OCI-LY7 (cell line): ENCODE data around the gene LRRC31. TPM values are rescaled to one million over a fixed set of nuclear protein-coding genes. Genes with fewer than 3 reads are reported as not detected.

Experiments used
- BruUV-seq: library from RNA; stranded (reverse); fragments of 400-500 nt; replicated peaks from 2 replicates; lab custom pipeline; 2021; lab: Mats Ljungman, UMichigan
- CTCF ChIA-PET: fragments of 300-600 bp; sonication (Branson Sonifier 250); formaldehyde crosslinking; loops from one replicate; lab custom pipeline; 2022; ENCODE audit warnings: antibody characterized with exemption; ENCODE audit not compliant: unreplicated experiment; lab: Charles Lee
- POLR2A ChIA-PET: fragments of 300-600 bp; sonication (Branson Sonifier 250); formaldehyde crosslinking; loops from one replicate; lab custom pipeline; 2022; ENCODE audit warnings: antibody characterized with exemption; lab: Charles Lee
- DNase-seq: peaks from one replicate; pipeline ENCODE4 v3.0.0-alpha.2; 2015; ENCODE audit warnings: low spot score
- H2AFZ ChIP-seq: fragments of 200-600 bp; sonication (generic), shearing (Covaris generic); 2 replicates; pipeline ENCODE4 v1.6.1; 2014; ENCODE audit warnings: mild to moderate bottlenecking, antibody characterized with exemption, low read length, moderate library complexity
- H3K27ac ChIP-seq: fragments of 200-600 bp; sonication (generic); 2 replicates; pipeline ENCODE4 v1.5.1; 2014; ENCODE audit warnings: mixed run types, low read depth, mild to moderate bottlenecking, moderate library complexity, low read length, inconsistent platforms; ENCODE audit not compliant: poor library complexity, severe bottlenecking
- H3K36me3 ChIP-seq: fragments of 200-600 bp; sonication (generic); 2 replicates; pipeline ENCODE4 v1.6.1; 2014; ENCODE audit warnings: mild to moderate bottlenecking, antibody characterized with exemption, low read length, moderate library complexity, mixed read lengths; ENCODE audit not compliant: insufficient read depth
- H3K4me1 ChIP-seq: fragments of 200-600 bp; sonication (generic); 2 replicates; pipeline ENCODE4 v1.5.1; 2014; ENCODE audit warnings: mild to moderate bottlenecking, low read length; ENCODE audit not compliant: insufficient read depth, poor library complexity, severe bottlenecking
- H3K4me2 ChIP-seq: fragments of 200-600 bp; sonication (generic); 2 replicates; pipeline ENCODE4 v1.6.1; 2014; ENCODE audit warnings: mild to moderate bottlenecking, low read length
- H3K4me3 ChIP-seq: fragments of 200-600 bp; sonication (generic); 2 replicates; pipeline ENCODE4 v1.5.1; 2014; ENCODE audit warnings: mild to moderate bottlenecking, low read depth, low read length; ENCODE audit not compliant: poor library complexity, severe bottlenecking
- H3K79me2 ChIP-seq: fragments of 200-600 bp; sonication (generic); 2 replicates; pipeline ENCODE4 v1.6.1; 2016; ENCODE audit warnings: low read depth, mild to moderate bottlenecking, low read length, moderate library complexity, mixed read lengths; ENCODE audit not compliant: insufficient read depth
- H3K9me2 ChIP-seq: fragments of 200-600 bp; sonication (generic); 2 replicates; pipeline ENCODE4 v1.6.1; 2016; ENCODE audit warnings: mild to moderate bottlenecking, low read length, mixed read lengths; ENCODE audit not compliant: insufficient read depth
- H3K9me3 ChIP-seq: fragments of 200-600 bp; sonication (generic); 2 replicates; pipeline ENCODE4 v1.6.1; 2014; ENCODE audit warnings: mild to moderate bottlenecking, mixed run types, low read length, mixed read lengths
- H4K20me1 ChIP-seq: fragments of 200-600 bp; sonication (generic); 2 replicates; pipeline ENCODE4 v1.6.1; 2014; ENCODE audit warnings: mild to moderate bottlenecking, antibody characterized with exemption, low read length, moderate library complexity, mixed read lengths; ENCODE audit not compliant: insufficient read depth
- EZH2phosphoT487 ChIP-seq: fragments of 200-600 bp; sonication (generic); IDR thresholded peaks from 2 replicates; pipeline ENCODE4 v1.6.1; 2018; ENCODE audit warnings: low read depth, borderline replicate concordance, mild to moderate bottlenecking, mixed run types, antibody characterized with exemption, low read length, moderate library complexity, mixed read lengths
- intact Hi-C: fragments of 100-400 bp; cut with micrococcal nuclease; formaldehyde crosslinking; loops from one replicate; pipeline ENCODE4 v1.10.0; 2022; ENCODE audit not compliant: unreplicated experiment
- total RNA-seq, 2 experiments: library from RNA; depleted of rRNA in 1 of 2; stranded (reverse); fragments of >200 nt in 1 of 2; shearing (Covaris generic) in 1 of 2; gene quantifications; 2 replicates each; pipeline ENCODE4 v1.2.3, GENCODE V29; 2014 to 2022
- TF ChIP-seq, protein P1 (sequence below): fragments of 200-600 bp; sonication (generic); conservative IDR thresholded peaks from 2 replicates; pipeline ENCODE4 v1.5.1; 2014; ENCODE audit warnings: mild to moderate bottlenecking, antibody characterized with exemption, low read length, moderate library complexity, mixed read lengths

The LRRC31 gene
- total RNA-seq, 2 experiments from 2014 or later, result not detected

DNA sequence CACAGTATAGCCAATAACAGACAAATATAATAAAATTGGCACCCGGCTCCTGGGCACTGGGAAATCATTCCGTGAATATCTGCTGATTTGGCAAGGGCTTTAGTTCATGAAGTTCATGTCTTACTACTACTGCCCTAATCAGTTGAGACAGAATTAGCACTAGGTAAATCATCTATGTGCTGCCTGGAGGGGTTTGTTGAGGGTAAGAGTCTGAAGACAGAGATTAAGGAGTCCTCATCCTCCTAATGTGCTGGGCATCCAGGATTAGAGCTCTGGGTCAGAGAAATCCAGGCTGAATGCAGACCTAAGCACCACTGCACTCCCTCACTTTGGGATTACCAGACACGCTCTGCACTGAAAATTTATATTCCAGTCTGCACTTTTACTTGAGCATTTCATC lies 43.6 kb upstream of the LRRC31 start:
- Histone ChIP-seq H3K4me3 (no peak overlapping the region), H3K79me2 (no peaks in the 10 kb centered on the region), H3K4me1 (peaks cover 8% of the 10 kb centered on the region), H3K27ac (no peak overlapping the region), H4K20me1 (no peaks in the 10 kb centered on the region), H3K4me2 (no peak overlapping the region), H3K36me3 (no peaks in the 10 kb centered on the region), H2AFZ (no peak overlapping the region; the same call in 1 of the 2 replicates), H3K9me2 (no peaks in the 10 kb centered on the region), H3K9me3 (no peaks in the 10 kb centered on the region)
- no peak for TF ChIP-seq EZH2phosphoT487
- TF ChIP-seq, protein P1, sequence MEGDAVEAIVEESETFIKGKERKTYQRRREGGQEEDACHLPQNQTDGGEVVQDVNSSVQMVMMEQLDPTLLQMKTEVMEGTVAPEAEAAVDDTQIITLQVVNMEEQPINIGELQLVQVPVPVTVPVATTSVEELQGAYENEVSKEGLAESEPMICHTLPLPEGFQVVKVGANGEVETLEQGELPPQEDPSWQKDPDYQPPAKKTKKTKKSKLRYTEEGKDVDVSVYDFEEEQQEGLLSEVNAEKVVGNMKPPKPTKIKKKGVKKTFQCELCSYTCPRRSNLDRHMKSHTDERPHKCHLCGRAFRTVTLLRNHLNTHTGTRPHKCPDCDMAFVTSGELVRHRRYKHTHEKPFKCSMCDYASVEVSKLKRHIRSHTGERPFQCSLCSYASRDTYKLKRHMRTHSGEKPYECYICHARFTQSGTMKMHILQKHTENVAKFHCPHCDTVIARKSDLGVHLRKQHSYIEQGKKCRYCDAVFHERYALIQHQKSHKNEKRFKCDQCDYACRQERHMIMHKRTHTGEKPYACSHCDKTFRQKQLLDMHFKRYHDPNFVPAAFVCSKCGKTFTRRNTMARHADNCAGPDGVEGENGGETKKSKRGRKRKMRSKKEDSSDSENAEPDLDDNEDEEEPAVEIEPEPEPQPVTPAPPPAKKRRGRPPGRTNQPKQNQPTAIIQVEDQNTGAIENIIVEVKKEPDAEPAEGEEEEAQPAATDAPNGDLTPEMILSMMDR, result no peak
- intact Hi-C loops, result no loop called here
- CTCF ChIA-PET, result no interaction called here
- BruUV-seq, result no TSS peak
- no peak for DNase-seq
- POLR2A ChIA-PET, result no interaction called here

DNA sequence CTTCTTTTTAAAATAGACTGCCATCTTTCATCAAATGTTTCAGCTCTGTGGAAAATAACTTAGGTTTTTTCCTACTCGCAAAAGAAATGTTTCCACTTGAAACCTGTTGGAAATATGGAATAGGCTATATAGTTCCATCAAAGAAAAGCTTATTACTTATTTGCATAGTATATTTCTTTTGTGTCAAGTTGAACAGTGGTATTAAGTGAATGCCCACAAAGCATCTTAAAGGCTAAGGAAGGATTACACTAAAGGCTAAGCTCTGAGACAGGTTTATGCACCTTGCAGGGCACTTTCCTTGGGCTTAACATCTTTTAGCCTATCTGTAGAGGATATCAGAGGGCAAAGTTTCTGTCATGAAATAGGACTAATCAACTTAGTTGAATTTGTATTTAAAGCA lies 41.5 kb upstream of the LRRC31 start, which contains the start of gene SAMD7:
TSS of gene SAMD7 (plus strand) at position 301 of the 400 bp plus-strand sequence. CDS start 7,927 bp downstream, outside the sequence.
- BruUV-seq, result no TSS peak
- ChIA-PET POLR2A (interaction anchor here (0.7 to 1.9 kb wide), 4 partner anchors 11 to 30 kb away, joined by 3 to 7 read pairs (median 5); no protein-coding TSS in a partner anchor), CTCF (no interaction called here)

DNA sequence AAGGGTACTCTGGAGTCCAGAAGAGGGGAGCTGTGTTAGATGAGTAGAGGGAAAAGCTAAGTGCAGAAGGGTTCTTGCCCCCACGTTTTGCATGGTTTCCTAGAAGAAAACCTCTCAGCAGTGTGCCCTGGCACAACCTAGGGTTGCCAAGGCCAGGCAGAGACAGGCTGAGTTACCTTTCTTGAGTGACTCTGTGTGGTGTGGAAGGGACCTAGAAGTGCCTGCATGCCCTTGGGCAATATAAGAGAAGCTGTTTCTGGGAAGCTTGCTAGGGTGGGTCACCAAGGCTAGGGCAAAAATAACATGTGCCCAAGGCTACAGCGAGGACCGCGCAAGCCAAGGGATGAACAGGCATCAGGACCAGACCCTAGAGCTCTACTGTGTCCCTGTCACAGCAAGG lies 38.2 kb upstream of the LRRC31 start:
- no TSS peak for BruUV-seq
- Histone ChIP-seq H3K4me2 (no peak overlapping the region), H3K9me2 (no peaks in the 10 kb centered on the region), H3K9me3 (no peaks in the 10 kb centered on the region), H3K27ac (no peak overlapping the region), H3K79me2 (no peaks in the 10 kb centered on the region), H3K4me3 (no peak overlapping the region), H2AFZ (no peak overlapping the region), H3K4me1 (no peaks in the 10 kb centered on the region), H3K36me3 (no peaks in the 10 kb centered on the region), H4K20me1 (no peaks in the 10 kb centered on the region)
- no peak for DNase-seq
- POLR2A ChIA-PET, result interaction anchor here (1.0 to 1.8 kb wide), 4 partner anchors 17 to 42 kb away, joined by 3 to 6 read pairs (median 5); no protein-coding TSS in a partner anchor
- no peak for TF ChIP-seq EZH2phosphoT487
- TF ChIP-seq, protein P1, result no peak
- intact Hi-C loops, result no loop called here
- CTCF ChIA-PET, result no interaction called here

More for the DNA sequence above, 41.5 kb upstream of the LRRC31 start, which contains the start of gene SAMD7:
- Histone ChIP-seq H4K20me1 (no peaks in the 10 kb centered on the region), H3K79me2 (no peaks in the 10 kb centered on the region), H3K4me3 (no peak within 1 kb of the TSS), H3K27ac (no peak within 1 kb of the TSS), H3K4me1 (peaks cover 8% of the 10 kb centered on the region), H3K9me2 (no peaks in the 10 kb centered on the region), H3K36me3 (no peaks in the 10 kb centered on the region), H2AFZ (no peak within 1 kb of the TSS), H3K4me2 (no peak within 1 kb of the TSS), H3K9me3 (no peaks in the 10 kb centered on the region)
- intact Hi-C loops, result no loop called here
- no peak for DNase-seq
- TF ChIP-seq EZH2phosphoT487, result no peak
- TF ChIP-seq, protein P1, result no peak
